Epidermal melanocyte (primary cell): ENCODE data around the gene RAI14.
A peak's percentile ranks its signal among the peaks of the same experiment; 100 is the strongest.

Experiments
- DNase-seq: peaks from one replicate; pipeline ENCODE4 v3.0.0; 2011; ENCODE audit warnings: low spot score; ENCODE audit not compliant: insufficient read length

The RAI14 gene

GRCh38 chr5:34656001-34656699 is at the start of gene RAI14:
TSS of gene RAI14 (plus strand) at chr5:34656328. CDS start at chr5:34686920, 30,592 bp downstream.
- DNase-seq = peak; percentile 72

GRCh38 chr5:34608368-34608767 is 47.8 kb upstream of the RAI14 start:
- DNase-seq = no peak

DNA sequence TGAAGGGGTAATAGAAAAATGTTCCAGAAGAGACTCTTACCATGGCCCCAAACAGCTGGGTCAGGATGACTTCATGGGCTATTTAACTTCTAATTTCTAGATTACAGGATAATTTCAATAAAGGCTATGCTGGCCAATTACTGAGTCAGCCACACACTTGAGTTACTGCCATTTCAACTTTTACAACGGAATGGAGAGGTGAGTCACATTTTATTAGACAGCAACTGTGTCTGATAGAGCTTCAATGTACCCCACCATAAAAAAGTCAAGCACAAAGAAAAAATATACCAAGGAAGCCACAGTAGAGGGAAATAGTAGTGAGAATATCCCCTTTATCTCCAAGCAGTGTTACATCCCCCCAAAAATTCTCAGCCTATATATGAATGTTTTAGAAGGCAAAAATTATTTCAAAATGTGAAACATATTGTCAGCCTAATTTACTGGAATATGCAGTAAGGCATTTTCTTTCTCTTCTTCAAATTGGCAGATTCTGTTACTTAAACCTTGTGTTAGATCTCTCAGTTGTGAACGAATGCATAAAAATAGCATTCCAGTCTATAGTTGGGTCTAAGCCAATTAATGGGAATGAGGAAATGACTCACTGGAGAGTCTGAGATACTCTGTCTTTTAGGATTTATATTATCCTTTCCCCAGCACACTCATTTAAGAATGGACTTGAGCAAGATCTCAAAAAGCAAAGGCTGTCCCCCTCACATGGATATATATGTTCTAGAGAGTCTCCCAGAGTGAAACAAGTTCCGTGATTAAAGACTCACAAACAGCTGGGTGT is 47.1 kb upstream of the RAI14 start:
- DNase-seq = peak; percentile 77

DNA sequence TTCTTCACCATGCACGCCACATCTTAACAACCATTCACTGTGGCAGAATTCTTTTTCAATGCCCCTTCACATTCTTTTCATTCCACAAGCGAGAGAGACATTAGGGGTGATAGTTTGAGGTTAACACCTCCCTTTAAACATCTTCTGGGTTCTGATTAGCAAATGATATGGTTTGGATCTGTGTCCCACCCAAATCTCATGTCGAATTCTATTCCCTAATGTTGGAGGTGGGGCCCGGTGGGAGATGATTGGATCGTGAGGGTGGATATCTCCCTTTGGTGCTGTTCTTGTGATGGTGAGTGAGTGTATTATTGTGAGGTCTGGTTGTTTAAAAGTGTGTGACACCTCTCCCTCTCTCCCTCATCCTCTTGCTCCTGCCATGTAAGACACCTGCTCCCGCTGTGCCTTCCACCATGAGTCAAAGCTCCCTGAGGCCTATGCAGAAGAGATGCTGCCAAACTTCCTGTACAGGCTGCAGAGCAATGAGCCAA is 46.1 kb upstream of the RAI14 start:
- DNase-seq = no peak

DNA sequence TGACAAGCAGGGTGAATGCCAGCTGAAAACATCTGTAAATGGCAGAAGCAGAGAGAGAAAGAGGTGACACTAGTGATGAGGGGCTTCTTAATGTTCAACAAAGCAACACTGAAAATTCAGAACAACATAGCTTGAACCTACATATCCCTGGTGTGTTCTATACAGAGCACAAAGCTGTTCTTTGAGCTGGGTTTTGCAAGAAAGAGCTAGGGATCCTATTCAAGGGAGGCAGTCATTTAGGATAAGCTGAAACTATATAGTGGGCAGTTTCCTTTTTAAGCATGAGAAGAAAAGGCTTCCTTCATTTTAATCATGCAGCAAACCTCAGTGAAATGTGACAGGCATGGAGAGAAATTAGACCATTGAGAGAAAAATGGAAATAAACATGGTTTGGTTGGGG is 45.6 kb upstream of the RAI14 start:
- no peak for DNase-seq

DNA sequence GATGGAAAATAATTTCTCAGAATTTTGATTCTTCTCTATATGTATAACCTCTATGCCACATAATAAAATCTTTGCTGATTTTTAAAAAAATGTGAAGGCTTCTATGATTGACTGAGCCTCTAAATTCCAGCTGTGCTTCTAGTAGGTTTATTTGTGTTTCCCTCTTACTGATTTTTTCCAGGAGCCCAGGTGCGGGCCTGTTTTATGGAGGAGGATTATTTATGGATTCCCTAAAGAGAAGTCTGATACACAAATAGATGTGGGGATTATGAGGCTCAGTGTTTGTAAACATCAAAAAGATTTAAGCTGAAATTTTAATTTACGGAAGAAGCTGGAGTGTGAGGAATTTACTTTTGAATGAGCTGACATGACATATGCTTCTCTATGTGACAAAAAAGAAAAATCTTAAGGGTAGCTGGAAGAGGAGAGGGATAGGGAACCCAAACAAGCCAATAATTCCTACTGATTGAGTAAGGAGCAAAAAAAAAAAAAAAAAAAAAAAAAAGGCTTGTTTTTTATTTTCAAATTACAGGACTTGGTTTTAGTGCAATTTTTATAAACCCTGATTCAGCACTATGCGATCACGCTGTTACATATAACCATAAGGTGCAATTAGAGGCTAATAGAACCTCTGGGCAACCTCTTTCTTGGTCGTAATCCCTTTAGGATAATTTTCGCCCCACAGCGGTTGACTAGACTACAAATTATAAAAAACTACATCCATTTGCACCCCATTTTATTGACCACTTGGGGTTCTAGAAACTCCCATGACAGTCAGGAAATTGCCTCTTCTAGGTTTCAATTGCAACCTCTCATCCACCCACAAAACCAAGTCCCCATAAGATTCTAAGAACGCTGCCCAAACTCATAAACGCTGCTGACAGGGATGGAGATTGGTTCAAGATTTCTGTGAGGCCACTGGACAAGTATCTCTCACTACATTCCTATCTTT is 44.4 kb upstream of the RAI14 start:
- no peak for DNase-seq

DNA sequence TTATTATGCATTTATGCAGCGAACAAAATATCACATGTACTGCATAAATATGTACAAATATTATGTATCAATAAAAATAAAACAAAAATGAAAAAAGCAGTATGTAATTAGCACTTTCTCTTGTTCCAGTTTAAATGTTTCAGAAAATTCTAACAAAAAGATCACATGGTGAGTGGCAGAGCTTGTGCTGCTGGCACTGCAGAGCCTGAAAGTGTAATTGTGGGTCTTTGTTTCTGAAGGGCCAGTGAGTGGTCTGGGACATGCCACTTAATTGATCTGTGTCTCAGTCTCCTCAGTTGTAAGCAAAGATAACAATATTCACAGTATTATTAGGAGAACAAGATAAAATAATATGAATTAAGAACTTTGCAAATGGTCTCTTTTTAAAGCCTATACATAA is 39.5 kb upstream of the RAI14 start:
- no peak for DNase-seq

GRCh38 chr5:34618371-34619065 is 37.6 kb upstream of the RAI14 start:
- DNase-seq = no peak

- no peak for DNase-seq
These were observed 35.9 kb upstream of the RAI14 start for GRCh38 chr5:34620185-34620584.

DNA sequence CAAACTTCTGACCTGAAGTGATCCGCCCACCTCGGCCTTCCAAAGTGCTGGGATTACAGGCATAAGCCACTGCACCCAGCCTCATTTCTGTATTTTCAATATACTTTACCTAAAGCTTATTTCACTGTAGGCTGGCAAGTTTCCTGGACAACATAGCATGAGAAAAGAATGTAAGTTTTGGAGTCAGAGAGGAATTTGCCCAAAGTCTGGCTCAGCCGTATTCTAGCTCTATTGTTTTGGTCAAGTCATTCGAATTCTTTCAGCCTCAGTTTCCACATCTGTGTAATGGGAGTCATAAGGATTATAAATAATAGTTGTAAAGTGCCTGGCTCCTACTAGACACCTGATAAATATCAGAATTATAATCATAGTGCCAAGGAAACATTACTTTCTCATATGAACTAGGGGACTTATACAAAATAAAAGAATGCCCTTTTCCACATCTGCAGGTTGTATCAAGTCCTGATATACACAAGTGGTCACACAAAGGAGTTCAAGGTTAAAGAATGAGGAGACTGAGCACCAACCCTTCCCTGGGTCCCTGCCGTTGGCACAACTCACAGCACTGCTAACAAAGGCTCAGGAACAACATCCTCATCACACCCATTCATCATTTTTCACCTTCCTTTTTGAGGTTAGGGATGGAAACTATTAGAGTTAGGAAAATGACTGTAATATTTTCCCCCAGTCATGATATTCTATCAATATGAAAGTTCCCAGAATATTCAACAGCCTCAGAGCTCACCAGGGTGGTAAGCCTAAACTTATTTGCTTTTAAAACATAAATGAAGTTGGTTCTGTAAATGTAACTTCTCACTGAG is 34.6 kb upstream of the RAI14 start:
- no peak for DNase-seq

- DNase-seq = no peak
These were observed 34.1 kb upstream of the RAI14 start for GRCh38 chr5:34622098-34622400.

GRCh38 chr5:34624691-34625090 is 31.4 kb upstream of the RAI14 start:
- DNase-seq = no peak

DNA sequence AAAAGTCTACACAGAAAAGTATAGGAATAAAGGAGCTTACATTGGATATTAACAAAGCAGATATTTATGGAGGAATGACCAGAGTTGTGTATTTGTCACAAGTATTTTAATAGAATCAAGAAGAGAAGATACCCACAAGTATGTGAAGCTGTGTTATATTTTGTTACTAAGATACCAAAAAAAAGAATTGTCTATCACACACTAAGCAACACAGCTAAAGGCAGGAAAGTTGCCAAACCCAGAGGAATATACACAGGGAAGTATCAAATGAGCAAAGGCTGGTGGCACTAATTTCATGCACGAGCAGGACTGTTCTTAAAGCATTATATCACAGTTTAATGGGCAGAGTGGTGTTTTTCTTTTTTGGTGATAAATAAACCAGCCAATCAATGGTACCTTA is 30.9 kb upstream of the RAI14 start:
- DNase-seq = no peak

- no peak for DNase-seq
These were observed 30.1 kb upstream of the RAI14 start for GRCh38 chr5:34626036-34626435.

- no peak for DNase-seq
These were observed 29.4 kb upstream of the RAI14 start for GRCh38 chr5:34626751-34627150.

- no peak for DNase-seq
These were observed 28.3 kb upstream of the RAI14 start for GRCh38 chr5:34627794-34628193.

- DNase-seq = no peak
These were observed 27.8 kb upstream of the RAI14 start for GRCh38 chr5:34628373-34628772.

DNA sequence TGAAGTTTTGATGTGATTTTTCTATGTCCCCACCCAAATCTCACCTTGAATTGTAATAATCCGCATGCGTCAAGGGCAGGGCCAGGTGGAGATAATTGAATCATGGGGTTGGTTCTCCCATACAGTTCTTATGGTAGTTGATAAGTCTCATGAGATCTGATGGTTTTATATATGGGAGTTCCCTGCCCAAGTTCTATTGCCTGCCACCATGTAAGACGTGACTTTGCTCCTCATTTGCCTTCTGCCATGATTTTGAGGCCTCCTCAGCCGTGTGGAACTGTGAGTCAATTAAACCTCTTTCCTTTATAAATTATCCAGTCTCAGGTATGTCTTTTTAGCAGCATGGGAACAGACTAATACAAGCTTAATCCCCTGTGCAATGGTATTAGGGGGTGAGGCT is 25.5 kb upstream of the RAI14 start:
- no peak for DNase-seq

GRCh38 chr5:34632807-34633422 is 23.2 kb upstream of the RAI14 start:
- DNase-seq = no peak
